MCF 10A (cell line): ENCODE data around the gene ANKLE2. TPM values are rescaled to one million over a fixed set of nuclear protein-coding genes. Genes with fewer than 3 reads are reported as not detected.

Experiments used
- BruUV-seq: library from RNA; stranded (reverse); fragments of 400-500 nt; replicated peaks from 2 replicates; lab custom pipeline; 2021; lab: Mats Ljungman, UMichigan
- CTCF ChIA-PET: fragments of 300-600 bp; sonication (Branson Sonifier 250); formaldehyde crosslinking; extraction: SDS; loops from one replicate; lab custom pipeline; 2021; ENCODE audit warnings: antibody characterized with exemption, inconsistent platforms; lab: Yijun Ruan, JAX
- POLR2A ChIA-PET: fragments of 300-600, 350-650 bp; sonication (Branson Sonifier 250); formaldehyde crosslinking; extraction: SDS; loops from one replicate; lab custom pipeline; 2020; ENCODE audit warnings: antibody characterized with exemption, inconsistent platforms; lab: Yijun Ruan, JAX
- DNase-seq: peaks from one replicate; pipeline ENCODE4 v3.0.0-alpha.2; 2018; ENCODE audit not compliant: unreplicated experiment
- H3K27ac Mint-ChIP-seq: one replicate; pipeline ENCODE4 v1.8.0; 2022; ENCODE audit warnings: mild to moderate bottlenecking, low read depth, mixed read lengths; ENCODE audit not compliant: unreplicated experiment
- H3K27me3 Mint-ChIP-seq: one replicate; pipeline ENCODE4 v1.8.0; 2022; ENCODE audit warnings: mixed read lengths; ENCODE audit not compliant: insufficient read depth, unreplicated experiment
- H3K36me3 Mint-ChIP-seq: one replicate; pipeline ENCODE4 v1.8.0; 2022; ENCODE audit warnings: mild to moderate bottlenecking, moderate library complexity, mixed read lengths; ENCODE audit not compliant: insufficient read depth, unreplicated experiment
- H3K4me1 Mint-ChIP-seq: one replicate; pipeline ENCODE4 v1.8.0; 2022; ENCODE audit warnings: mixed read lengths; ENCODE audit not compliant: insufficient read depth, unreplicated experiment
- H3K4me3 Mint-ChIP-seq: one replicate; pipeline ENCODE4 v1.8.0; 2022; ENCODE audit warnings: mild to moderate bottlenecking, moderate library complexity, mixed read lengths; ENCODE audit not compliant: unreplicated experiment
- H3K9me3 Mint-ChIP-seq: one replicate; pipeline ENCODE4 v1.8.0; 2022; ENCODE audit warnings: mixed read lengths; ENCODE audit not compliant: unreplicated experiment
- intact Hi-C: fragments of 100-400 bp; cut with micrococcal nuclease; formaldehyde crosslinking; loops from 2 replicates; pipeline ENCODE4 v1.14.1; 2022
- total RNA-seq: library from RNA; stranded (reverse); gene quantifications from 2 replicates; pipeline ENCODE4 v1.2.3, GENCODE V29; 2022
- TF ChIP-seq, protein P1 (sequence below): fragments of 200-600 bp; IDR thresholded peaks from one replicate; pipeline ENCODE4 v1.8.0; 2022; ENCODE audit warnings: antibody characterized with exemption, mild to moderate bottlenecking; ENCODE audit not compliant: unreplicated experiment

The ANKLE2 gene
- total RNA-seq, 1 experiment from 2014 or later, result 142 TPM

DNA sequence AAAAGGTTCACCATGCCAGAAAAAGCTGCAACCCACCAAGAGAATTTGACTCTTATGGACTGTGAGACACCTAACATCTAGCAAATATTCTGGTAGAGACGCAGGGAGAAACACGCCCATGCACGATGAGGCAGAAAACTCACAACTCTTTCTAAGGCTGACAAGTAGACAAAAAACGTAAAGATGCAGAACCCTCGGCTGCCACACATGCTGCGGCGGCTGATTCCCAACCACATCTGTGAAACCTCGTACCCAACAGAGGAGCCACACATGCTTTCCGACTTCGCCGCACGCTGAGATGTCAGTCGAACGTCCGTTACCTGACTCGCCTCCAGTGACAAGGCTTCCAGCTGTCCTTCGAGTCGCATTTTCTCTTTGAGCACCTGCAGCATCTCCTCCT lies 45.2 kb upstream of the ANKLE2 start:
- ChIA-PET CTCF (interaction anchor here (0.6 kb wide), 3 partner anchors 10 to 643 kb away, joined by 3 read pairs; no protein-coding TSS in a partner anchor), POLR2A (no interaction called here)
- Mint-ChIP-seq H3K36me3 (peaks cover 90% of the 10 kb centered on the region), H3K9me3 (no peaks in the 10 kb centered on the region), H3K27me3 (no peaks in the 10 kb centered on the region), H3K27ac (no peak overlapping the region), H3K4me3 (no peak overlapping the region), H3K4me1 (no peaks in the 10 kb centered on the region)
- TF ChIP-seq, protein P1, sequence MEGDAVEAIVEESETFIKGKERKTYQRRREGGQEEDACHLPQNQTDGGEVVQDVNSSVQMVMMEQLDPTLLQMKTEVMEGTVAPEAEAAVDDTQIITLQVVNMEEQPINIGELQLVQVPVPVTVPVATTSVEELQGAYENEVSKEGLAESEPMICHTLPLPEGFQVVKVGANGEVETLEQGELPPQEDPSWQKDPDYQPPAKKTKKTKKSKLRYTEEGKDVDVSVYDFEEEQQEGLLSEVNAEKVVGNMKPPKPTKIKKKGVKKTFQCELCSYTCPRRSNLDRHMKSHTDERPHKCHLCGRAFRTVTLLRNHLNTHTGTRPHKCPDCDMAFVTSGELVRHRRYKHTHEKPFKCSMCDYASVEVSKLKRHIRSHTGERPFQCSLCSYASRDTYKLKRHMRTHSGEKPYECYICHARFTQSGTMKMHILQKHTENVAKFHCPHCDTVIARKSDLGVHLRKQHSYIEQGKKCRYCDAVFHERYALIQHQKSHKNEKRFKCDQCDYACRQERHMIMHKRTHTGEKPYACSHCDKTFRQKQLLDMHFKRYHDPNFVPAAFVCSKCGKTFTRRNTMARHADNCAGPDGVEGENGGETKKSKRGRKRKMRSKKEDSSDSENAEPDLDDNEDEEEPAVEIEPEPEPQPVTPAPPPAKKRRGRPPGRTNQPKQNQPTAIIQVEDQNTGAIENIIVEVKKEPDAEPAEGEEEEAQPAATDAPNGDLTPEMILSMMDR, result no peak
- intact Hi-C loops, result no loop called here
- BruUV-seq, result no TSS peak
- DNase-seq, result no peak

DNA sequence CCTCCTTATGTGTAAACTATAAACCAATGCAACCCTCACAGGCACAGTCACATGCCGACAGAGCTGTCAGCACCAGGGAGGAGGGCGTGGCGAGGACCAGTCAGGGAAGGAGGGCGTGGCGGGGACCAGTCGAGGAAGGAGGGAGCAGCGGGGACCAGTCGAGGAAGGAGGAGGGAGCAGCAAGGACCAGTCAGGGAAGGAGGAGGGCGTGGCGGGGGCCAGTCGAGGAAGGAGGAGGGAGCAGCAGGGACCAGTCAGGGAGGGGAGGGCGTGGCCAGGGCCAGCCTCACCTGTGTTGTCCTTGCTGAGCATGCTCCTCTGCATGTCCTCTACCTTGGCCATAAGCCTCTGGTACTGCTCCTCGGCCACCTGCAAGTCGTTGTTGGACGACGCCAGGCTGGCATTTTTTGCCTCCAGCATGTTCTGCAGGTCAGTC lies 42.8 kb upstream of the ANKLE2 start:
- BruUV-seq, result no TSS peak
- no peaks in the 10 kb centered on the region for H3K4me1 Mint-ChIP-seq
- TF ChIP-seq, protein P1, result no peak
- no peaks in the 10 kb centered on the region for H3K27me3 Mint-ChIP-seq
- POLR2A ChIA-PET, result no interaction called here
- H3K9me3 Mint-ChIP-seq, result no peaks in the 10 kb centered on the region
- H3K36me3 Mint-ChIP-seq, result peaks cover 90% of the 10 kb centered on the region
- H3K4me3 Mint-ChIP-seq, result no peak overlapping the region
- H3K27ac Mint-ChIP-seq, result no peak overlapping the region
- intact Hi-C loops, result no loop called here
- CTCF ChIA-PET, result interaction anchor here (0.6 kb wide), 1 partner anchor 29 kb away, joined by 3 read pairs; no protein-coding TSS in a partner anchor
- DNase-seq, result peak; percentile 24

DNA sequence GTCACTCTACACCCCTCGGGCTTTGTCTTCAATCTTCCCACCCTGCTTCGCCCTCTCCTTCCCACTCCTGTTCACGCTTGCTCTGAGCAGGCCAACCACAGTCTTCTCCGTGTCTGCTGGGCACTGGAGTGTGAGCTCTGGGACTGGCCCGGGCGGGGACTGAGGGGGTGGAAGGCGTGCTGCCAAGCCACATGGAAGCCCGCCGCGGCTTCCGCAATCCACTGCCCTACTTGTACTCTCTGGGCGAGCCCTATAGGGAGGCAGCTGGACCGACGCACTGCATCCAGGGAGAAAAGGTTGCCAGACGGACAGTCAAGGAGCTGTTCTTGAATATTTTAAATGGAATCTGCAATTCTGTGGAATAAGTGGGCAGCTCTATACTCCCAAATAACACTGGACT lies 42.3 kb upstream of the ANKLE2 start:
- POLR2A ChIA-PET, result no interaction called here
- TF ChIP-seq, protein P1, result no peak
- no peak overlapping the region for H3K4me3 Mint-ChIP-seq
- H3K36me3 Mint-ChIP-seq, result peaks cover 91% of the 10 kb centered on the region
- no peaks in the 10 kb centered on the region for H3K4me1 Mint-ChIP-seq
- H3K9me3 Mint-ChIP-seq, result no peaks in the 10 kb centered on the region
- DNase-seq, result no peak
- H3K27ac Mint-ChIP-seq, result no peak overlapping the region
- BruUV-seq, result no TSS peak
- CTCF ChIA-PET, result interaction anchor here (0.6 kb wide), 1 partner anchor 30 kb away, joined by 3 read pairs; no protein-coding TSS in a partner anchor
- H3K27me3 Mint-ChIP-seq, result no peaks in the 10 kb centered on the region
- intact Hi-C loops, result no loop called here

DNA sequence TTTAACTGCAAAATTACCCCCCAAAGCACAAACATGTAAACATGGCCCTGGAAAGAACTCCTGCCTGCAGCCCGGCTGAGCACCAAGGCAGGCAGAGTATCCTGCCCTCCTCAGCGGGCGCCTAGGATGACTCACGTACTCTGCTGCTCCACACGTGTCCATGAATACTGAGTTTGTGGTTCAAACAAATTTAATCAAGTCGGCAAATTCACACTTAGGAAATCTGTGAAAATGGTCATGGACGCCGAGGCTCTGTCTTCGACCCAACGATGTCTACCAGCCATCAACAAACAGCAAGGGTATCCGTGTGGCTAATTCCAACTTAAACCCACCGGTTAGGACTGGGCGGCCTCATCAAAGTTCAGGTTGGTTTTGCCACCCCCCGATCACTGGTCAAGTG lies 41.5 kb upstream of the ANKLE2 start:
- TF ChIP-seq, protein P1, result no peak
- POLR2A ChIA-PET, result no interaction called here
- Mint-ChIP-seq H3K9me3 (no peaks in the 10 kb centered on the region), H3K4me3 (no peak overlapping the region), H3K27me3 (no peaks in the 10 kb centered on the region), H3K27ac (no peak overlapping the region), H3K4me1 (no peaks in the 10 kb centered on the region), H3K36me3 (peaks cover 91% of the 10 kb centered on the region)
- no peak for DNase-seq
- intact Hi-C loops, result no loop called here
- CTCF ChIA-PET, result interaction anchor here (0.6 kb wide), 1 partner anchor 33 kb away, joined by 3 read pairs; no protein-coding TSS in a partner anchor
- no TSS peak for BruUV-seq
